Testis (tissue), 2 donors: ENCODE data around the gene BMP7.

ENCODE experiments used
- POLR2A ChIP-seq: fragments of 450-650 bp; IDR thresholded peaks from one replicate; pipeline ENCODE4 v1.6.1; 2017; ENCODE audit warnings: antibody characterized with exemption, mild to moderate bottlenecking, moderate library complexity
- TF ChIP-seq, protein P1 (sequence below), 3 experiments: fragments of 450-650 bp in 2 of 3; fragments of 200-600 bp in 1 of 3; sonication (generic) in 1 of 3; IDR thresholded peaks; one replicate each; pipeline ENCODE4 v1.5.1; 2016 to 2019; ENCODE audit warnings: antibody characterized with exemption in 3 of 3, mild to moderate bottlenecking in 2 of 3, moderate library complexity in 1 of 3

DNA sequence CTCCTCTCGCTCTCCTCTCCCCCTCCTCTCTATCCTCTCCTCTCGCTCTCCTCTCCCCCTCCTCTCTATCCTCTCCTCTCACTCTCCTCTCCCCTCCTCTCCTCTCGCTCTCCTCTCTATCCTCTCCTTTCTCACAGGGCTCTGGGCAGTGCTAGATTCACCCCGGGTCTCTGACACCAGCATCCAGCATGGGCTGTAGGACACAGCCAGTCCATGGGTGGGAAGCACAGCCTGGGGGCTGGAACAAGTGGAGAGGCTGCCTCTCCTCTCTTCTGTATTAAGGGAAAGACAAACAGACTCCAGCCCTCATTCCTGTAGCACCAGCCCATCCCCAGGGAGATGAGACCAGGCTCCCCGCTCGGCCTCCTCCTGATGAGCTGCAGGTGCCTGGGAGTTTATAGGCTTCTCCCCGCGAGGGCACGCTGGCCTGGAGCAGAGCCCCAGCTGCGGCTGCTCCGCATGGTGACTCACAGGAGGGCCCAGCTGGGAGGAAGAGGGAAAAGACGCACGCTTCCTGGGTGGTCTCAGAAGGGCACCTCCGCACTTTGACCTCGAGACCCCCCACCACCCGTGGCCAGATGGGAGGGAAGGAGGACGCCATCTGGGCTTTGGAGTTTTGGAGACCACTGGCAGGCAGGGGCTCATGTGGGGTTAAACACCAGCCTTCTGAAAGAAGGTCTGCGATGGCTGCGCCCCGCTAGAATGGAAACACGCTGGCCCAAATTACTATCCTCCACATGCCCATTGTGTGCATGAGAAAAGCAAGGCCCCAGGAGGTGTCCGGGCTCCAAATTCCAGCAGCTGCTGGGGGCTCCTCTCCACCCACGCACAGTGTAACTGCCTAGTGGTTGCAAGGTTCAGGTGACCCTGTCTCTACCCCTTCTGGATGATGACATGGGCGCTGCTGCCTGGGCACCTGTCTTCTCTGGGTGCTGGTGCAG is 68.0 kb downstream of the BMP7 start:
- TF ChIP-seq, protein P1, sequence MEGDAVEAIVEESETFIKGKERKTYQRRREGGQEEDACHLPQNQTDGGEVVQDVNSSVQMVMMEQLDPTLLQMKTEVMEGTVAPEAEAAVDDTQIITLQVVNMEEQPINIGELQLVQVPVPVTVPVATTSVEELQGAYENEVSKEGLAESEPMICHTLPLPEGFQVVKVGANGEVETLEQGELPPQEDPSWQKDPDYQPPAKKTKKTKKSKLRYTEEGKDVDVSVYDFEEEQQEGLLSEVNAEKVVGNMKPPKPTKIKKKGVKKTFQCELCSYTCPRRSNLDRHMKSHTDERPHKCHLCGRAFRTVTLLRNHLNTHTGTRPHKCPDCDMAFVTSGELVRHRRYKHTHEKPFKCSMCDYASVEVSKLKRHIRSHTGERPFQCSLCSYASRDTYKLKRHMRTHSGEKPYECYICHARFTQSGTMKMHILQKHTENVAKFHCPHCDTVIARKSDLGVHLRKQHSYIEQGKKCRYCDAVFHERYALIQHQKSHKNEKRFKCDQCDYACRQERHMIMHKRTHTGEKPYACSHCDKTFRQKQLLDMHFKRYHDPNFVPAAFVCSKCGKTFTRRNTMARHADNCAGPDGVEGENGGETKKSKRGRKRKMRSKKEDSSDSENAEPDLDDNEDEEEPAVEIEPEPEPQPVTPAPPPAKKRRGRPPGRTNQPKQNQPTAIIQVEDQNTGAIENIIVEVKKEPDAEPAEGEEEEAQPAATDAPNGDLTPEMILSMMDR (IDR thresholded peaks at IDR 0.05): no peak
- TF ChIP-seq POLR2A: no peak
